CD1c-positive myeloid dendritic cell (primary cell): ENCODE measurements around the gene MLN.

Source experiments
- DNase-seq: peaks from one replicate; pipeline ENCODE4 v3.0.0-alpha.2; 2016; ENCODE audit errors: extremely low spot score

Gene MLN

DNA sequence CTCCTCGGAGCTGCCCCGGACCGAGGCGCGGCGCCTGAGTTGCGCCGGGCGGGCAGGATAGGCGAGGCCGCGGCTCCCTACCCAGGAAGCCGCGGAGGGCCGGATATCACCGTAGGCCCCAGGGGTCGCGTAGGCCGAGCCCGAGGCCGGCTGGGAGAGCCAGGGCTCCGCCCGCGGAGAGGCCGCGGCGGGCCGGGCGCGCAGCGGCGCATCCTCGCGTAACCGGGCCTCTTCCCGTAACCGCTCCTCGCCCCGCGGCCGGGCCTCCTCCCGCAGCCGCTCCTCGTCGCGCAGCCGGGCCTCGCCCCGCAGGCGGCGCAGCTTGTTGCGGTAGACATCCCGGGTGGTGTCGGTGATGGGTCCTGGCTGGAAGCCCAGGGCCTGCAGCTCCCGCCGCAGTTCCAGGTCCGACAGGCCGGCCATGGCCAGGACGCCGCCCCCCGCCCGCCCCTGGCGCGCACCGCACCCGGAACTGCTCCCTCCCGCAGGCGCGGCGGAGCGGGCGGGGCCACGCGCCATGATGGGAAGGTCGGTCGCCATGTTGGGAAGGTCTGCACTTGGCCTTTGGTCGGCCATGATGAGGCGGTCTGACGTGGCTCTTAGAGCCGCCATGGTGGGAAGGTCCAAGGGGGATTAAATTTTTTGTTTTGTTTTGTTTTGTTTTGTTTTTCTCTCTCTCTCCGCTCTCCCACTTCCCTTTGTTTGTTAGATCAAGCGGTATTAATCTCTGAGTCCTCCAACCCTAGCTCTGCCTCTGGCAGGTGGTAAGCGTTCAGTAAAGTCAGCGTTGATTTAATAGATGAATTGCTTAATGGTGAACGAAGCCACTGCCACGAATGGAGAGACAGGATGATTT, 14.9 kb downstream of the MLN start, which contains the start of gene LEMD2:
Gene LEMD2, minus strand, starts transcription at position 437 of the 856 bp plus-strand sequence. Its CDS starts 14 bp downstream, at position 423.
- DNase-seq: peak; percentile 95

- peak; percentile 89 for DNase-seq
Measured at GRCh38 chr6:33787954-33788693, 15.7 kb downstream of the MLN start.

DNA sequence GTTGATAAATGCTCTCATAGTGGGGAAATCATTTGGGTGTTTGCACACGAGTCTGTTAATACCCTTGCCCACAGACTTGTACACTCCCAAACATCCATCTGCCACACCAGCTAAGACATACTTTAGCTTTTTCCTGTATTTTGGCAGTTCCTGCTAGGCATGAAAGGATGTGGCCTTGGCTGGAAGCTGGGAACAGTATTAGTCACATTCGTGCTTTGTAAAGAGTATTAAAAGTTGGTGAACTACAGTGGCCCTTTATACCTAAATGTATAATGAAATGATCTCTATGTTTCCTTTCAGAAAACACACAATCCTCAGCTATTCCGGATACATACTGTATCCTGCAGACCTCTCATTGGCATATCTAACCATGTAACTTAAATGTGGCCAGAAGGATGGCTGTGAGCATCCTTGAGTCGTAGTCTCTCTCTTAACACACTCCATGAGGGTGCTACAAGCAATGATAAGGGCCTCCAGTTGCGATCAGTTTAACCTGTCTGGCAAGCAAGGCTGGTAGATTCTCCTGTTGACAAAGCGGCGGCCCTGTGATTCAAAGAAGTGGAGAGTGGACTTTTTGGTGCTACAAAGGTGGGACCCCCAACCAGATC, 16.4 kb downstream of the MLN start:
- DNase-seq: no peak

DNA sequence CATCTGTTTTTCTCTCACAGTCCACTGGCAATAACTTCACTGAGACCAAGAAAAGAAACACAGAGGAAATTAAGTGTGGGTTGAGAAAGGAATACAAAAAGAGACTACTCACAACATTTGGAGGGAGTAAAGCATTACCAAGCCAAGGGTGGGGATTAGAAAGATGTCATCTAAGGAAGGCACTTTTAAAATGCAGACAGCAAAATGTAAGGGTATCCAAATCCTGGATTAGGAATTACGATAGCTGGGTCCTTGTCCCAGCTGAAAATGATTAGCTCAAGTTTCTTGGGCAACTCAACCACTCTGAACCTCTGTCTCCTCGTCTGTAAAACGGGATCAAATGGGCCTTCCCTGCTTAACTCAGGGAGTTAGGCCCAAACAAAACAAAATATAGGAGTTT, 17.1 kb downstream of the MLN start:
- no peak for DNase-seq

DNA sequence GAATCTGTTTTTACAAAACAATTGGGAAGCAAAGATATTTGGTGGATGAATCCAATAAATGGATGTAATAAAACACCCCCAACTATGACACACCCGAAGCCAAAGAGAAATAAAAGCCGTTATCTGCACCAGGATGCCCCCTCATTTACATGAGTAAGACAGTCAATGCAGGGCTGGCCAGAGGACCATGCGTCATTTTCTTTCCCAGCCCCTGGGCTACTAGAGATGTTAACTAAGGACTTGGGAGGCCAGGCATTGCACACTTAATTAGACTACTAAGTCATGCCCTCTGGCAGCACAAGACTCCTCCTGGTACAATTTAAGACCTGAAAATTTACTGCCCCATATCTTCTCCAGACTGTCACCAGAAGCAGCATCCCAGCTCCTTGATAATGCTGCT, 18.0 kb downstream of the MLN start:
- DNase-seq: no peak

GRCh38 chr6:33784787-33785186, 19.0 kb downstream of the MLN start:
- DNase-seq: no peak

GRCh38 chr6:33783781-33784520, 19.9 kb downstream of the MLN start:
- no peak for DNase-seq

- DNase-seq: no peak
Measured at GRCh38 chr6:33782561-33782960, 21.2 kb downstream of the MLN start.

- no peak for DNase-seq
Measured at GRCh38 chr6:33781131-33781975, 22.4 kb downstream of the MLN start.

- DNase-seq: no peak
Measured at GRCh38 chr6:33779895-33780294, 23.9 kb downstream of the MLN start.

- DNase-seq: no peak
Measured at GRCh38 chr6:33779290-33779689, 24.5 kb downstream of the MLN start.

- no peak for DNase-seq
Measured at GRCh38 chr6:33778444-33779121, 25.2 kb downstream of the MLN start.

- no peak for DNase-seq
Measured at GRCh38 chr6:33777398-33778388, 26.1 kb downstream of the MLN start.

DNA sequence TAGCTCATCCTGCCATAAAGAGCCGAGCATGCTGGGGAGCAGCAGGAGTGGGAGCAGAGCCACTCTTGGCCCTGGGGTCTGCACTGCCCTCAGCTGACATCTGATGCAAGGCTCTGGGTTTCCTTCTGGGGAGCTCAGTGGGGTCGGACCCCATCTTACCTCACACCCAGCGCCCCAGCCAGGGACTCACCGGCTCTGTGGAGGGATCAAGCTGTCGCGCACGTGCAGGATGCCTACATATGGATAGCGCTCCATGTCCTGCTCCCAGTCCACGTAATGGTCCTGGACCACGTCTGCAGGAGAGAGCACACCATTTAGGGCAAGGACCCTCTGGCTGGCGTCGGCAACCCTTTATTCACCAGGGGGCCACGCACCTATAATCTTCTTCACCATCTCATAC, 27.0 kb downstream of the MLN start:
- DNase-seq: no peak

GRCh38 chr6:33776186-33776585, 27.6 kb downstream of the MLN start:
- no peak for DNase-seq

DNA sequence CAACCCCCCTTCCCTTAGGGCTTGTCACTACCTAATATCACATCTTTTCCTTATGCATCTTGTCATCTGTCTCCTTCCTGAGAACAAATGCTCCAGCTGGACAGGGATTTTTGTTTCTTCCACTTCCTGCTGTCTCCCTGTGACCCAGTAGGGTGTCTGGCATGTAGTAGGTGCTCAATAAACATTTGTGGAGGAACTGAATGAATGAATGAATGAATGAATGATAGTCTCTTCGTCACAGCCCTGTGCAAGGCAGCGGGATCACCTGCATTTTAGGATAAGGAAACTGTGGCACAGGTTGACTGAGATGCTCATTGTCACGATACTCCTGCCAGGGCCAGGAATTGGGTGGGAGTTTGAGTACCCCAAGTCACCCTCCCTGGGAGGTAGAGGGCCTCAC, 29.0 kb downstream of the MLN start:
- DNase-seq: no peak

- DNase-seq: no peak
Measured at GRCh38 chr6:33772902-33773472, 30.8 kb downstream of the MLN start.

DNA sequence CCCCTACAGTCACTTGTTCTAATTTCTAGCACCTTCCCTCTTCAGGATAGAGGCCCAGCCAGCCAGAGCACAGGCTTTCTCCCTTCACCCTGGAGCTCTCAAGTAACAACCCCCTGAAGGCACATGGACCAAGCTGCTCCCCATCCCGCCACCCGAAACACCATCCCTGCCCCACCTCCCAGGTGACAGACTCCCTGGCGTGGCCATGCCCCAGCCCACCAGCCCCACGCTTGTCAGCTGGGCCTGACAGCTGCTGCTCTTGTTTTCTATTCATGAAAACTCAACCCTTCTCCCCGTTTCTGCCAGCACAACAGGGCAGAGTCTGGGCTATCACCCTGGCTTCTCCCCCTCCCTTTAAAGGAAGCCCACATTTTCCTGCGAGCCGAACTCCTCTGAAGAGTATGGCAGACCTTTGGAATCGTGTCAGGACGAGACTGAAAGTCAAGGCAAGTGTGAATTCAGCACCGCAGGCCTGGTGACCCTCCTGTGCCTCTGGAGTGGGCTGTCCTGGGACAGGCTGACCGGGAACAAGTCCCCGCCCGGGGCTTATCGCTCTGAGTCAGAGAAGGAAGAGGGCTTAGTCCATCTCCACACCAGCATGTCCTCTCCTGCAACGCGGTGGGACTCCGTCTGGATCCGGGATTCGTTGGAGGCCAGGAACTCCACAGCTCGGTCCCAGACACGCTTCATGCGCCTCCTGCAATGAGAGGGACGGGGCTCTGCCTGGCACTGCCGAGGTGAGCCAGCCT, 31.5 kb downstream of the MLN start:
- DNase-seq: no peak
